HS-5 (cell line): ENCODE results near the gene UBE2C.

Experiments
- DNase-seq: peaks from one replicate; pipeline ENCODE4 v3.0.0-alpha.2; 2012; ENCODE audit warnings: low read depth

The UBE2C gene

GRCh38 chr20:45833883-45834796 is 21.7 kb downstream of the UBE2C start:
- DNase-seq = peak; percentile 57

GRCh38 chr20:45834797-45835161 is 22.3 kb downstream of the UBE2C start:
- no peak for DNase-seq

DNA sequence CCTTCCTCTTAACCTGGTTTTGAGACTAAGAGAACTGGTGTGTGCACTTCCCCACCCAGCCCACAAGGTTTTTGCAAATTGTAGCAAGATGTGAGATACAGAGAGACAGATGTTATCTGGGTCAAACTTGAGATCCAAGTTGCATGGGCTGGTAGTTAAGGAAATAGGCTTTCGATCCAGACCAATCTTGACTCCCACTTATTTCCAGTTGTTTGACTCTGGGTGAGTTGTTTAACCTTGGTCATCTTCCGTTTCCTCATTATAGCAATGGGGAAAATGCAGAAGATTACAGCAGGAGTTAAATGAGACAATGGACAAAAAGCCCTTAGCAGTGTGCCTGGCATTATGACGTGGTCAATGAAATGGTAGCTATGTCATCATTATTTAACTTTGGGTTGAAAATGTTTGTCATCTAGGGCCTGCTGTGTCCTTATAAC is 22.9 kb downstream of the UBE2C start:
- no peak for DNase-seq

- peak; percentile 86 for DNase-seq
These were observed 23.4 kb downstream of the UBE2C start for GRCh38 chr20:45835825-45836224.

DNA sequence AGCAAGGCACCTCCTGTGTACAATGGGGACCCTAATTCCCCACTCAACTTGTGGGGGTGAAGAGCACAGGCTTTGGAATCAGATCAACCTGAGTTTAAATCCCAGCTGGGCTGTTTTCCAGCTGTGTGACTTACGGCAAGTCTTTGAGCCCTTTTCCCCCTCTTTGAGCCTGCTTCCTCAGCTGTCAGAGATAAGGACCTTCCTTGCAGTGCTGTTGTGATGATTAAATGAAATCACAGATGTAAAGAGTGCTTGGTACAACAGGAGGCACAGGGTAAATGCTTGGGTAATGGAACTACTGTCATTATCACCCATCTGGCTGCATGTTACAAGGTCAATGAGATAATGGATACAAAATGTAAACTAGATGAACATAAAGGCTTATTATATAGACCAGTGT is 24.4 kb downstream of the UBE2C start:
- no peak for DNase-seq

- DNase-seq = no peak
These were observed 28.3 kb downstream of the UBE2C start for GRCh38 chr20:45840700-45841198.

GRCh38 chr20:45841407-45842129 is 29.1 kb downstream of the UBE2C start:
- no peak for DNase-seq

- no peak for DNase-seq
These were observed 29.8 kb downstream of the UBE2C start for GRCh38 chr20:45842169-45842812.

DNA sequence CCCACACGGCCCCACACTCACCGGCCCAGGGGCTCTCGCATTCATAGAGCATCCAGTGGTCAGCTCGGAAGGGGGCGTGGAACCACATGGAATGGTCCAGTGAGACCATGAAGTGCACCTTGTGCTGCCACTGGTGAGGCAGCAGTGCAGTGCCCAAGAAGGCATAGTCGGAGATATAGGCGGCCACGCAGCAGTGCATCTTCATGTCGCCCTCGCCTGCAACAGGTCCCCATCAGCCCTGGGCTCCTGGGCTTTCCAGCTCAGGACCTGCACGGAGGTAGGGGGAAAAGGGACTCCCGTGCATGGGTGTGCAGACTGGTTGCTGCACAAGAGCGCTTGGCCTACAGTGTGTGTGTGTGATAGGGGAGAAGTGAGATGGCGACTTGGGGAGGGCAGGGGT is 31.1 kb downstream of the UBE2C start:
- no peak for DNase-seq

- DNase-seq = no peak
These were observed 33.0 kb downstream of the UBE2C start for GRCh38 chr20:45845452-45845851.

- DNase-seq = no peak
These were observed 36.0 kb downstream of the UBE2C start for GRCh38 chr20:45848421-45848820.

DNA sequence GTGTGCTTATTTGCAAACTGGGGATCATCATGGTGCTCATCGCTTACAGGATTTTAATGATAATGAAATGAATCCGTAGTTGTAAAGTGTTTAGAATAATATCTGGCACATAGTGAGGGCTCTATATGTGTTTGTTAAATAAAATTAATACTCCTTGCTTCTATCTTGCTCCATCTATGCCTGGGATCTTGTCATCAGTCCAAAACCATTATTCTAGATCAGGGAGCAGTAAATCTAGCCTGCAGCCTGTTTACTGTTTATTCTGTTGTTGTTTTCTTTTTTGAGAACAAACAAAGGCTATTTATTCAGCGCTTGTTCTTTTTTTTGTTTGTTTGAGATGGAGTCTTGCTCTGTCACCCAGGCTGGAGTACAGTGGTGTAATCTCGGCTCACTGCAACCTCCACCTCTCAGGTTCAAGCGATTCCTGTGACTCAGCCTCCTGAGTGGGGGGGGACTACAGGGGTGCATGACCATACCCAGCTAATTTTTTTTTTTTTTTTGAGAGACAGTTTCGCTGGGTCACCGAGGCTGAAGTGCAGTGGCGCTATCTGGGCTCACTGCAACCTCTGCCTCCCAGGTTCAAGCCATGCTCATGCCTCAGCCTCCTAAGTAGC is 36.6 kb downstream of the UBE2C start:
- no peak for DNase-seq

- no peak for DNase-seq
These were observed 37.8 kb downstream of the UBE2C start for GRCh38 chr20:45850238-45850637.

- DNase-seq = no peak
These were observed 38.5 kb downstream of the UBE2C start for GRCh38 chr20:45850926-45851325.

GRCh38 chr20:45851501-45851900 is 39.1 kb downstream of the UBE2C start:
- no peak for DNase-seq

GRCh38 chr20:45852326-45852725 is 39.9 kb downstream of the UBE2C start:
- no peak for DNase-seq

DNA sequence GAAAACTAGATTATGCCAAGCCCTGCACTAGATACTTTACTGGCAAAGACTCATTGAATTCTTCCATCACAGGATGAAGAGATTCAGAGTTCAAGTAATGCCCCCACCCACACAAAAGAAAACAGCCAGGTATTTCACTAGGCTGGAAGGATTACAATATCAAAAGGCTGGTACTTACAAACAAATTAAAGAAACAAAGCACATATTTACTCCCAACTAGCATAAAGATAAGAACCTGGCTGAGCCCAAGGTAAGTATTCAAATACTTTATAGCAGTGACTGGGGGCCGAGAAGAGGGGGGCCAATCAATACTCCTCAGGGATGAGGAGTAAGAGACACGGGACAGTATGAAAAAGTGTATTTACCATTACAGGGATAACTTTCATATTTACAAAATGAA is 41.0 kb downstream of the UBE2C start:
- no peak for DNase-seq

DNA sequence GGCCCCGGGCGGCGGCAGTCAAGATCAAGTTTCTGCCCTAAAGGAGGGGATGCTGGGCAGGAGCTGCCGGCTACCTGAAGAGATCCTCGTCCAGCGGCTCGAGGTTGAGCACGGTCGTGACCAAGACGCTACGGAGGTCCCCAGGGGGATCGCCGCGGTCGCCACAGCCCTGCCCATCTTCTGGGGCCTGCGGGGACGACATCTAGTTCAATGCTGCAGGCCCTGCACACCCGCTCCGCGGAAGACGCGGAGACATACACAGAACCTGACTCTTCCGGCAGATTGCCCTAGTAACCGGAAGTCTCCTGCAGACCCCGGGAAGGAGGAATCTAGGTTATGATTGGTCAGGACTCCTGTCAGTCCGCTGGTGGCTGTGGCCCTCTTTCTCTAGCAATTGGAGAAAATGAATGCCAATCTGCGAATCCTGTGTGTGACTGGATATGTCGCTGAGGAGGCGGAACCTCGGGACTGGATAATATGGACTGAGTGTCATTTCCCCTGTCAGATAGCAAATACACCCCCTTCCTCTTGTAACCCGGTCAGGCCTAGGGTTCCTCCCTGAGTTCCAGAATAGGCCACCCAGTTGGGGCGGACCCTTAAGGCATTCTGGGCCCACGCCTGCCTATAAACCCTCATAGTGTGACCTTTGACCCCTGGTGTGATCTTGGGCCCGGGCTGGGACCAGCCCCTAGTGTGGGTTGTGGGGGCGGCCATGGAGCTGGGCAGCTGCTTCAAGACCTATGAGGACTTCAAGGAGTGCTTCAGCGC is 44.9 kb downstream of the UBE2C start, which contains the start of the genes ACOT8 and ZSWIM3:
Gene ACOT8 (minus strand): TSS at position 279 of the 768 bp plus-strand sequence. CDS start 77 bp downstream, at position 202.
Gene ZSWIM3 (plus strand): TSS at position 501 of the 768 bp plus-strand sequence. CDS start 212 bp downstream, at position 713.
- peak; percentile 100 for DNase-seq

DNA sequence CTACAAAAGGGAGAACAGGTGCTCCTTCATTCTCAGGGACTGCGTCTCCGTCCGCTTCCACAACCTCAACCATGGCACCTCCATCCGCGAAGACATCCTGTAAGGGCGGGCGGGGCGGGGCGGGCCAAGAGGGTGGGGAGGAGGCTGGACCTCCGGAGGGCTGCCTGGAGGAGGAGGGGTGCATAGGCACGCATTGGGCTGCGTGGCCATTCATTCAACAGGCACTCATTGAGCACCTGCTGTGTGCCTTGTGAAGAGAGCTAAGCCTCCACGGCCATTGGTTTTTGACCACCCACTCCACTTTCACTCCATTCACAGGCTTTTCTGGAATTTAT is 45.4 kb downstream of the UBE2C start:
- no peak for DNase-seq

- no peak for DNase-seq
These were observed 47.5 kb downstream of the UBE2C start for GRCh38 chr20:45859916-45860315.

DNA sequence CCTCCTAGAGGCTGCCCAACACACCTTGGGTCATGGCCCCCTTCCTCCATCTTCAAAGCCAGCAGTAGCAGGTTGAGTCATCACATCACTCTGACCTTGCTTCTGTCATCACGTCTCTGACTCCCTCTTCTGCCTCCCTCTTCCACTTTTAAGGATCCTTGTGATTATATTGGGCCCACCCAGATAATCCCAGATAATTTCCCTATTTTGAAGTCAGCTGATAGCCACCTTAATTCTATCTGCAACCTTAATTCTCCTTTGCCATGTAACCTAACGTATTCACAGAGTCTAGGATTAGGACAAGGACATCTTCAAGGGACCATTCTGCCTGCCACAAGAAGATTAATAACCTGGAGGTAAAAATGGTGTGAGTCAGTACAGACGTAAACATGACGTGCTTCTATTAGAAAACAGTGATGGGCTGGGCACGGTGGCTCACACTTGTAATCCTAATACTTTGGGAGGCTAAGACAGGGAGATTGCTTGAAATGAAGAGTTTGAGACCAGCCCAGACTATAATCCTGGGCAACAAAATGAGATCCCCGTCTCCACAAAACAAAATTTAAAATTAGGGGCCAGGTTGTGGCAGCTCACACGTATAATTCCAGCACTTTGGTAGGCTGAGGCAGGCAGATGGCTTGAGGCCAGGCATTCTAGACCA is 48.2 kb downstream of the UBE2C start:
- no peak for DNase-seq
